GM23248 (cell line): Measurements from ENCODE around the gene RFXANK. TPM values are rescaled to one million over a fixed set of nuclear protein-coding genes. Genes with fewer than 3 reads are reported as not detected.

Experiments
- DNase-seq: peaks from one replicate; pipeline ENCODE4 v3.0.0-alpha.2; 2015
- H2AFZ ChIP-seq: fragments of 200-600 bp; sonication (generic); 2 replicates; pipeline ENCODE4 v1.6.1; 2016; ENCODE audit warnings: antibody characterized with exemption
- H3F3A ChIP-seq: fragments of 200-600 bp; sonication (generic); 2 replicates; pipeline ENCODE4 v1.6.1; 2016; ENCODE audit warnings: mild to moderate bottlenecking, antibody characterized with exemption, mixed run types; ENCODE audit not compliant: insufficient read depth
- H3K27ac ChIP-seq: fragments of 200-600 bp; sonication (generic); 2 replicates; pipeline ENCODE4 v1.5.1; 2016; ENCODE audit warnings: mild to moderate bottlenecking
- H3K27me3 ChIP-seq: fragments of 200-600 bp; sonication (generic); replicated peaks from 2 replicates; pipeline ENCODE4 v1.6.1; 2016; ENCODE audit warnings: mild to moderate bottlenecking; ENCODE audit not compliant: insufficient read depth
- H3K36me3 ChIP-seq: fragments of 200-600 bp; sonication (generic); 2 replicates; pipeline ENCODE4 v1.6.1; 2016; ENCODE audit warnings: low read depth, mild to moderate bottlenecking
- H3K4me1 ChIP-seq: fragments of 200-600 bp; sonication (generic); 2 replicates; pipeline ENCODE4 v1.6.1; 2016; ENCODE audit warnings: mild to moderate bottlenecking; ENCODE audit not compliant: insufficient read depth
- H3K4me2 ChIP-seq: fragments of 200-600 bp; sonication (generic); one replicate; pipeline ENCODE4 v1.6.1; 2016; ENCODE audit warnings: mild to moderate bottlenecking; ENCODE audit not compliant: unreplicated experiment
- H3K4me3 ChIP-seq: fragments of 200-600 bp; sonication (generic); 2 replicates; pipeline ENCODE4 v1.5.1; 2016; ENCODE audit warnings: mild to moderate bottlenecking
- H3K79me2 ChIP-seq: fragments of 200-600 bp; sonication (generic); 2 replicates; pipeline ENCODE4 v1.6.1; 2016; ENCODE audit warnings: mild to moderate bottlenecking; ENCODE audit not compliant: insufficient read depth
- H3K9ac ChIP-seq: fragments of 200-600 bp; sonication (generic); 2 replicates; pipeline ENCODE4 v1.6.1; 2016; ENCODE audit warnings: mild to moderate bottlenecking
- H3K9me2 ChIP-seq: fragments of 200-600 bp; sonication (generic); 2 replicates; pipeline ENCODE4 v1.6.1; 2016; ENCODE audit warnings: mixed run types, mild to moderate bottlenecking, moderate library complexity; ENCODE audit not compliant: insufficient read depth
- H3K9me3 ChIP-seq: fragments of 200-600 bp; sonication (generic); one replicate; pipeline ENCODE4 v1.6.1; 2017; ENCODE audit warnings: low read depth
- H4K20me1 ChIP-seq: fragments of 200-600 bp; sonication (generic); 2 replicates; pipeline ENCODE4 v1.6.0; 2016; ENCODE audit not compliant: insufficient read depth
- EZH2 ChIP-seq: fragments of 200-600 bp; sonication (generic); IDR thresholded peaks from 2 replicates; pipeline ENCODE4 v1.6.1; 2018; ENCODE audit warnings: antibody characterized with exemption, mild to moderate bottlenecking; ENCODE audit not compliant: insufficient read depth, poor library complexity, severe bottlenecking
- EZH2phosphoT487 ChIP-seq: fragments of 200-600 bp; sonication (generic); IDR thresholded peaks from 2 replicates; pipeline ENCODE4 v1.6.1; 2018; ENCODE audit warnings: antibody characterized with exemption, moderate library complexity, mild to moderate bottlenecking, low read depth; ENCODE audit not compliant: insufficient read depth
- WGBS, 2 experiments: methylation state at CpG; one replicate each; pipeline ENCODE4 v1.1.6; 2015 to 2017; ENCODE audit warnings: low lambda C conversion rate in 2 of 2, low coverage in 1 of 2; ENCODE audit errors: missing lambda C conversion rate in 2 of 2; 5-methylcytosine and 5-hydroxymethylcytosine counted together
- in situ Hi-C: fragments of 300-500 bp; cut with MboI; formaldehyde crosslinking; loops from 2 replicates; pipeline ENCODE4 v1.15.0; 2020
- polyA plus RNA-seq: library from polyadenylated mRNA; unstranded; fragments of >200 nt; fragmentation: Nextera tagmentation; extraction: Ambion mirVana; gene quantifications from 2 replicates; pipeline ENCODE4 v1.2.1, GENCODE V29; 2016
- total RNA-seq: library from RNA; depleted of rRNA; stranded (reverse); fragments of >200 nt; shearing (Covaris generic); gene quantifications from 2 replicates; pipeline ENCODE4 v1.2.3, GENCODE V29; 2014

Gene RFXANK
- total and polyA plus RNA-seq, 2 experiments from 2014 or later = 42.6 to 44.5 TPM

DNA sequence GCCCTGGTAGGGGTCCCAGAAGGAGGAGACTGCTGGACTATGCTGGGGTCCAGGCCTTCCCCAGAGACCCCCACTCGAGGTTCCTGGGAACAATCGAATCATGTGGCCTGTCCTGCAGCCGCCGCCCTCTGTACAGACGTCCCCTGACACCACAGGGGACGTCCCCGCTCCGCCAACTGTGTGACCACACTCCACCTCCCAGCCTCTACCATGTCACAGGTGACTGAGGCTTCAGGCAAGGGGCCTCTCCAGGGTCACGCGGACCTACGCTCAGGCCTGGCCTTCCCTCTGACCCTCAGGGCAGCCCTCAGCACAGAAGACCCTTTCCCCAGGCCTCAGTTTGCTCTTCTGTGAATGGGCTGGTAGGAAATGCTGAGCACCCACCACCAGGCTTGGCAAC, 40.6 kb upstream of the RFXANK start:
- no peaks in the 10 kb centered on the region for H3K4me1 ChIP-seq
- H3K36me3 ChIP-seq = no peaks in the 10 kb centered on the region
- no peak overlapping the region for H2AFZ ChIP-seq
- H3K4me2 ChIP-seq = no peak overlapping the region
- in situ Hi-C loops = no loop called here
- no peak overlapping the region for H3K4me3 ChIP-seq
- H3K79me2 ChIP-seq = no peaks in the 10 kb centered on the region
- H3K9me2 ChIP-seq = no peaks in the 10 kb centered on the region
- DNase-seq = no peak
- H3K27ac ChIP-seq = no peak overlapping the region
- no peaks in the 10 kb centered on the region for H3K9me3 ChIP-seq
- no peak overlapping the region for H3K9ac ChIP-seq
- H3F3A ChIP-seq = no peaks in the 10 kb centered on the region
- TF ChIP-seq EZH2 (no peak), EZH2phosphoT487 (no peak)
- H3K27me3 ChIP-seq = no peaks in the 10 kb centered on the region
- H4K20me1 ChIP-seq = no peaks in the 10 kb centered on the region
- 73 to 77% methylated on average over 10 to 11 of the region's 11 CpGs for WGBS, 2 experiments

DNA sequence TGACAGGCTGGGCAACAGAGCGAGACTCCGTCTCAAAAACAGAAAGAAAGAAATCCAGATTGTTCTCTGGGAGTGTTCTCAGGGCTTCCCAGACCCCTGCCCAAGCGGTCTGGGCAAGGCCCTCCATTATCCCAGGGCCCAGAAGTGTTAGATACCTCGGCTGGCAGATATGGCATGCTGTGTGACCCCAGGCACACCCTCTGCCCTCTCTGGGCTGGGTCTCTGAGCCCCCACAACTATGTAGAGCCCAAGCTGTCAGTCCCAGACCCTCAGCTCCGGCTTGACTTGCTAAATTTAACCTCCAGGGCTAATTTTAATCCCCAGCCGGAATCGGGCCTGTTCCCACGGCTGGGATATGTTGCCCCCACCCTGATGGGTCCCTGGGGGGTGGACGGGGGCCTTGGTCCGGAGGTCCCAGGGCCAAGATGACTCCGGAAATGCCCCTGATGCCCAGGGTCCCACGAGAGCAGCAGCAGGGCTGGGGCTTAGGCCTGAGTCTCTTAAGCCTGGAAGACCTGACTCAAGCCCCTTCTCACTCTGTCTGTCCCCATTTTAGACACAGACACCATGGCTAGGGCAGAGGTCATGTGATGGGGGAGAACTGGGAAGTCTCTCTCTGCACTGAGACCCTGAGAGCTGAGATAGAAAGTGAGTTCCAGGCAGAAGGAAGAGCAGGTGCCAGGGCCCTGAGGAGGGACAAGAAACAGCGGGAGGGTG, 39.2 kb upstream of the RFXANK start:
- in situ Hi-C loops = no loop called here
- no peaks in the 10 kb centered on the region for H4K20me1 ChIP-seq

DNA sequence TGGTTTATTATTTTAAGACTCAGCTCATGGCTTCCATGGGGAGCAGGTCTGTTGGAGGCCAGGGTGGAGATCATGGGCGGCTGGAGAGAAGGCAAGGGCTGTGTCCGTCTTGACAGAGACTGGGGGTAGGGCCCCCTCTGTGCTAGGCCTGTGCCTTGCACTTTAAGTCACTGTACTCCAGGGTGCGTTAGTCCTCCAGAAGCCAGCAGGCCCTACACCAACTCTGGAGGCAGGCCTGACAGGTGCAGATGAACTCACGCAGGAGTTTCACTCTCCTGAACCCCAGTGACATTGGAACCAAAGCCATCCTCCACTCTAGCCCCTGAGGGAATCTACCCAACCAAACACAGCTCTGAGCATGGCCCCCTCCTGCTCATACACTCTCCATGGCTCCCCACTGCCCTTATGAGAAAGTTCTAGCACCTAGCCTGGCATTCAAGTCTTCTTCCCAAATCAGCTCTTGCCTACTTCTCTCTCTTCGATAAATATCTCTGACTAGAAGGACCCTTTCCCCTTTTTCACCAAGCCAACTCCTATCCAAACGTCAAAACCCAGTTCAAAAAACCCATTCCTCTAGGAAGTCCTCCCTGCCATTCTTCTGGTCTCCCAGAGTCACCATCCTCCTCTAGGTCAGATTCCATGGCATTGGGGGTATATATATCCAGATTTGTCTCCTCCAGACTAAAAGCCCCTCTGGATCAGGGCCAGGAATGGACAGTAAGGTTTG, 37.1 kb upstream of the RFXANK start:
- H3F3A ChIP-seq = no peaks in the 10 kb centered on the region
- no peak overlapping the region for H3K4me3 ChIP-seq
- no peaks in the 10 kb centered on the region for H3K79me2 ChIP-seq
- no peak overlapping the region for H3K27ac ChIP-seq
- DNase-seq = no peak
- H3K4me2 ChIP-seq = no peak overlapping the region
- no peak overlapping the region for H3K9ac ChIP-seq
- no peaks in the 10 kb centered on the region for H4K20me1 ChIP-seq
- TF ChIP-seq EZH2phosphoT487 (no peak), EZH2 (no peak)
- in situ Hi-C loops = no loop called here
- H3K9me2 ChIP-seq = no peaks in the 10 kb centered on the region
- H2AFZ ChIP-seq = no peak overlapping the region
- H3K9me3 ChIP-seq = no peaks in the 10 kb centered on the region
- 83 to 94% methylated on average over 6 of the region's 6 CpGs for WGBS, 2 experiments
- no peaks in the 10 kb centered on the region for H3K36me3 ChIP-seq
- no peaks in the 10 kb centered on the region for H3K4me1 ChIP-seq
- H3K27me3 ChIP-seq = no peaks in the 10 kb centered on the region

More for the DNA sequence above, 39.2 kb upstream of the RFXANK start:
- no peaks in the 10 kb centered on the region for H3K36me3 ChIP-seq
- no peak overlapping the region for H3K4me3 ChIP-seq
- no peak for DNase-seq
- H3K27me3 ChIP-seq = no peaks in the 10 kb centered on the region
- H3K4me1 ChIP-seq = no peaks in the 10 kb centered on the region
- H3K27ac ChIP-seq = no peak overlapping the region
- H3K9ac ChIP-seq = no peak overlapping the region
- no peaks in the 10 kb centered on the region for H3F3A ChIP-seq
- no peak overlapping the region for H2AFZ ChIP-seq
- H3K79me2 ChIP-seq = no peaks in the 10 kb centered on the region
- H3K4me2 ChIP-seq = no peak overlapping the region
- 84 to 85% methylated on average over 10 to 13 of the region's 13 CpGs for WGBS, 2 experiments
- no peaks in the 10 kb centered on the region for H3K9me2 ChIP-seq
- H3K9me3 ChIP-seq = no peaks in the 10 kb centered on the region
- no peak for TF ChIP-seq EZH2
- no peak for TF ChIP-seq EZH2phosphoT487

DNA sequence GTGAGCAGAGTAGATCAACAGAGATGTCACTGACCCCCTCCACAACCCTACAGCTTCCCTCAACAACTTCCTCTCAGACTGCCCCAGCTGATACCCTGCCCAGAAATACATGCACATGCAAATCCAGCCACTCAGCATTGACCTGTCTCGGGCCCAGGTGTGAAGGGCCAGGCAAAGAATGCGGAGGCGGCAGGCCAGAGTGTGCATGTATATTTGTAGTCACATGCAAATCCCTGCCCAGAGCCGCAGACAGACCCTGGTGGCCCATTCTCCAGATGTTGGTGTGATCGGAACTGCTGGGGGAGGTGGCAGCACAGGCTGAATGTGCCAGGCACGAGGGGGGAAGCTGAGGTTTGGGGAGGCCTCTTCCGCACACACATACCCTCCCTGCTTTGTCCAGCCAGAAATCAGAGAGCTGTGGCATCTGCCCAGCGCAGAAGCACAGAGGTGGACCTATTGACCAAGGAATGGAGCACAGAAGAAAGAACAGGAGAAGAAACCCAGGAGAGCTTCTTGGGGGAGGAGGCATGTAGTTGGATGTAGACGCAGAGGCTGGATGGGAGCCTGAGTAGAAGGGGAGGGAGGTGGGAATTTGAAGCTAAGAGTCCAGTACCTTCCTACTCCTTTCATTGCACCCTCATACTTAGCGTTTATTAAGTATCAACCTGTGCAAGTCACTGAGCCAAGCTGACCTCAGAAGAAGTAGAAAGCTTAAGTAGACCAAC, 36.4 kb upstream of the RFXANK start:
- no peaks in the 10 kb centered on the region for H4K20me1 ChIP-seq
- TF ChIP-seq EZH2phosphoT487 = no peak
- TF ChIP-seq EZH2 = no peak
- H3K4me2 ChIP-seq = no peak overlapping the region
- H3K4me1 ChIP-seq = no peaks in the 10 kb centered on the region
- no peaks in the 10 kb centered on the region for H3F3A ChIP-seq
- H3K9me2 ChIP-seq = no peaks in the 10 kb centered on the region
- in situ Hi-C loops = no loop called here
- no peak for DNase-seq
- no peaks in the 10 kb centered on the region for H3K79me2 ChIP-seq
- H3K27me3 ChIP-seq = no peaks in the 10 kb centered on the region
- H3K27ac ChIP-seq = no peak overlapping the region
- H3K4me3 ChIP-seq = no peak overlapping the region
- H3K9me3 ChIP-seq = no peaks in the 10 kb centered on the region
- no peak overlapping the region for H2AFZ ChIP-seq
- 92 to 96% methylated on average over 10 of the region's 10 CpGs for WGBS, 2 experiments
- no peaks in the 10 kb centered on the region for H3K36me3 ChIP-seq
- H3K9ac ChIP-seq = no peak overlapping the region
